HEK293 (cell line): ENCODE data around the gene RSL1D1.

ENCODE experiments used
- CTCF ChIA-PET: fragments of 350-600 bp; formaldehyde crosslinking; extraction: SDS; loops from one replicate; lab custom pipeline; 2021; ENCODE audit warnings: antibody characterized with exemption; lab: Yijun Ruan, JAX
- POLR2A ChIA-PET: fragments of 300-600 bp; formaldehyde crosslinking; extraction: SDS; loops from one replicate; lab custom pipeline; 2020; ENCODE audit warnings: antibody characterized with exemption, inconsistent platforms; lab: Yijun Ruan, JAX
- H3K27ac ChIP-seq: fragments of 200-500 bp; sonication (Bioruptor generic); 2 replicates; pipeline ENCODE4 v1.5.1; 2014; ENCODE audit warnings: low read depth, low read length, control low read depth, inconsistent platforms; ENCODE audit errors: extremely low read depth
- H3K36me3 ChIP-seq, 2 experiments: fragments of 200-500 bp in 1 of 2; sonication (Bioruptor generic) in 1 of 2; 1 replicate in 1 of 2; 2 replicates in 1 of 2; pipeline ENCODE4 v1.5.1; 2014 to 2017; ENCODE audit warnings: inconsistent platforms in 2 of 2, low read length in 2 of 2; ENCODE audit not compliant: control insufficient read depth in 2 of 2, insufficient read depth in 1 of 2
- H3K4me1 ChIP-seq: fragments of 200-500 bp; sonication (Bioruptor generic); 2 replicates; pipeline ENCODE4 v1.5.1; 2014; ENCODE audit warnings: mild to moderate bottlenecking, low read length, inconsistent platforms; ENCODE audit not compliant: control insufficient read depth, insufficient read depth
- H3K4me3 ChIP-seq: 2 replicates; pipeline ENCODE4 v1.5.1; 2011; ENCODE audit warnings: low read depth, mild to moderate bottlenecking, control low read depth, low read length, moderate library complexity
- H3K9me3 ChIP-seq: fragments of 200-500 bp; sonication (Bioruptor generic); 2 replicates; pipeline ENCODE4 v1.5.1; 2014; ENCODE audit warnings: low read depth, low read length, inconsistent platforms; ENCODE audit not compliant: control insufficient read depth, insufficient read depth
- CTCF ChIP-seq: fragments of 450-650 bp; formaldehyde crosslinking; IDR thresholded peaks from 2 replicates; pipeline ENCODE4 v1.5.1; 2016; ENCODE audit warnings: missing biosample characterization, missing genetic modification characterization
- EGR2 ChIP-seq: fragments of 450-650 bp; formaldehyde crosslinking; IDR thresholded peaks from 2 replicates; pipeline ENCODE4 v1.5.1; 2016; ENCODE audit warnings: low read depth, missing biosample characterization, missing genetic modification characterization
- HIC1 ChIP-seq: fragments of 450-650 bp; formaldehyde crosslinking; IDR thresholded peaks from 2 replicates; pipeline ENCODE4 v1.5.1; 2016; ENCODE audit warnings: missing biosample characterization, missing genetic modification characterization
- KLF10 ChIP-seq: fragments of 450-650 bp; IDR thresholded peaks from 2 replicates; pipeline ENCODE4 v1.5.1; 2018; ENCODE audit warnings: missing biosample characterization, mild to moderate bottlenecking, missing genetic modification characterization
- MZF1 ChIP-seq: fragments of 450-650 bp; formaldehyde crosslinking; IDR thresholded peaks from 2 replicates; pipeline ENCODE4 v1.5.1; 2017; ENCODE audit warnings: missing biosample characterization, missing genetic modification characterization, borderline replicate concordance
- OSR2 ChIP-seq: fragments of 450-650 bp; formaldehyde crosslinking; IDR thresholded peaks from 2 replicates; pipeline ENCODE4 v1.5.1; 2016; ENCODE audit warnings: missing biosample characterization, missing genetic modification characterization
- OVOL3 ChIP-seq: fragments of 450-650 bp; formaldehyde crosslinking; IDR thresholded peaks from 2 replicates; pipeline ENCODE4 v1.5.1; 2016; ENCODE audit warnings: missing biosample characterization, missing genetic modification characterization
- PRDM6 ChIP-seq: fragments of 450-650 bp; formaldehyde crosslinking; IDR thresholded peaks from 2 replicates; pipeline ENCODE4 v1.5.1; 2017; ENCODE audit warnings: missing biosample characterization, missing genetic modification characterization
- SCRT2 ChIP-seq: fragments of 450-650 bp; formaldehyde crosslinking; IDR thresholded peaks from 2 replicates; pipeline ENCODE4 v1.5.1; 2016; ENCODE audit warnings: missing biosample characterization, missing genetic modification characterization
- SETDB1 ChIP-seq: IDR thresholded peaks from one replicate; pipeline ENCODE4 v1.6.1; 2017; ENCODE audit warnings: mild to moderate bottlenecking, low read length, moderate library complexity, mixed read lengths; ENCODE audit not compliant: insufficient read length
- TRIM28 ChIP-seq: IDR thresholded peaks from 2 replicates; pipeline ENCODE4 v1.6.1; 2011; ENCODE audit warnings: low read length, control low read depth, borderline replicate concordance
- YY2 ChIP-seq: fragments of 450-650 bp; formaldehyde crosslinking; IDR thresholded peaks from 2 replicates; pipeline ENCODE4 v1.5.1; 2016; ENCODE audit warnings: missing biosample characterization, missing genetic modification characterization
- ZBTB48 ChIP-seq: fragments of 450-650 bp; formaldehyde crosslinking; IDR thresholded peaks from 2 replicates; pipeline ENCODE4 v1.5.1; 2016; ENCODE audit warnings: missing biosample characterization, missing genetic modification characterization
- ZFP3 ChIP-seq: fragments of 450-650 bp; formaldehyde crosslinking; IDR thresholded peaks from 2 replicates; pipeline ENCODE4 v1.5.1; 2016; ENCODE audit warnings: low read depth, missing biosample characterization, missing genetic modification characterization
- ZNF112 ChIP-seq: fragments of 450-650 bp; formaldehyde crosslinking; IDR thresholded peaks from 2 replicates; pipeline ENCODE4 v1.5.0; 2017; ENCODE audit warnings: missing biosample characterization, missing genetic modification characterization
- ZNF114 ChIP-seq: fragments of 450-650 bp; formaldehyde crosslinking; IDR thresholded peaks from 2 replicates; pipeline ENCODE4 v1.5.0; 2017; ENCODE audit warnings: missing biosample characterization, missing genetic modification characterization
- ZNF138 ChIP-seq: fragments of 450-650 bp; formaldehyde crosslinking; IDR thresholded peaks from 2 replicates; pipeline ENCODE4 v1.5.1; 2016; ENCODE audit warnings: missing biosample characterization, missing genetic modification characterization, borderline replicate concordance
- ZNF169 ChIP-seq: fragments of 450-650 bp; formaldehyde crosslinking; IDR thresholded peaks from 2 replicates; pipeline ENCODE4 v1.5.1; 2016; ENCODE audit warnings: missing biosample characterization, missing genetic modification characterization
- ZNF19 ChIP-seq: fragments of 450-650 bp; formaldehyde crosslinking; IDR thresholded peaks from 2 replicates; pipeline ENCODE4; 2016; ENCODE audit warnings: missing biosample characterization, missing genetic modification characterization, low read depth
- ZNF362 ChIP-seq: fragments of 450-650 bp; formaldehyde crosslinking; IDR thresholded peaks from 2 replicates; pipeline ENCODE4 v1.5.1; 2016; ENCODE audit warnings: missing biosample characterization, missing genetic modification characterization
- ZNF501 ChIP-seq: fragments of 450-650 bp; formaldehyde crosslinking; IDR thresholded peaks from 2 replicates; pipeline ENCODE4 v1.5.1; 2016; ENCODE audit warnings: missing biosample characterization, missing genetic modification characterization
- ZNF510 ChIP-seq: fragments of 450-650 bp; formaldehyde crosslinking; IDR thresholded peaks from 2 replicates; pipeline ENCODE4 v1.5.1; 2018; ENCODE audit warnings: mild to moderate bottlenecking, missing genetic modification characterization, missing biosample characterization; ENCODE audit not compliant: insufficient replicate concordance
- ZNF768 ChIP-seq: fragments of 450-650 bp; formaldehyde crosslinking; IDR thresholded peaks from 2 replicates; pipeline ENCODE4 v1.5.1; 2018; ENCODE audit warnings: missing biosample characterization, mild to moderate bottlenecking, missing genetic modification characterization
- ZNF777 ChIP-seq: fragments of 450-650 bp; formaldehyde crosslinking; IDR thresholded peaks from 2 replicates; pipeline ENCODE4 v1.5.1; 2017; ENCODE audit warnings: missing biosample characterization, missing genetic modification characterization, borderline replicate concordance

RSL1D1 gene

GRCh38 chr16:11844499-11844898 lies 6.8 kb downstream of the RSL1D1 start:
- ChIA-PET POLR2A (interaction anchor here (1.8 kb wide), 1 partner anchor 8 kb away, joined by 5 read pairs; no protein-coding TSS in a partner anchor), CTCF (interaction anchor here (0.7 kb wide), 1 partner anchor 247 kb away, joined by 3 read pairs; no protein-coding TSS in a partner anchor)
- Histone ChIP-seq H3K4me3 (no peak overlapping the region), H3K9me3 (no peaks in the 10 kb centered on the region), H3K36me3 (peaks cover 79 to 94% of the 10 kb centered on the region in 2 experiments), H3K27ac (no peak overlapping the region), H3K4me1 (no peaks in the 10 kb centered on the region)
- TF ChIP-seq ZNF169 (tag by site-specific recombination): no peak
- no peak for TF ChIP-seq OSR2
- no peak for TF ChIP-seq EGR2 (tag by site-specific recombination)
- TF ChIP-seq SETDB1: no peak
- no peak for TF ChIP-seq ZNF112
- no peak for TF ChIP-seq ZNF19 (tag by site-specific recombination)
- no peak for TF ChIP-seq ZFP3 (tag by site-specific recombination)
- TF ChIP-seq PRDM6 (tag by site-specific recombination): no peak
- TF ChIP-seq MZF1 (tag by site-specific recombination): no peak
- no peak for TF ChIP-seq ZBTB48
- TF ChIP-seq TRIM28: no peak
- TF ChIP-seq CTCF (tag by site-specific recombination): no peak
- no peak for TF ChIP-seq ZNF362 (tag by site-specific recombination)
- TF ChIP-seq ZNF114 (tag by site-specific recombination): no peak
- no peak for TF ChIP-seq ZNF510 (tag by site-specific recombination)

- POLR2A ChIA-PET: interaction anchor here (0.6 kb wide), 1 partner anchor 1536 kb away, joined by 4 read pairs; no protein-coding TSS in a partner anchor
- TF ChIP-seq OVOL3 (tag by site-specific recombination) (no peak), SCRT2 (no peak), ZNF501 (no peak), ZNF138 (tag by site-specific recombination) (no peak), KLF10 (tag by site-specific recombination) (no peak), HIC1 (tag by site-specific recombination) (no peak), YY2 (no peak), ZNF768 (no peak), ZNF777 (tag by site-specific recombination) (no peak)
- CTCF ChIA-PET: interaction anchor here (0.6 kb wide), 1 partner anchor 19 kb away, joined by 3 read pairs; no protein-coding TSS in a partner anchor
- Histone ChIP-seq H3K4me1 (no peaks in the 10 kb centered on the region), H3K27ac (no peak overlapping the region), H3K36me3 (peaks cover 79 to 94% of the 10 kb centered on the region in 2 experiments), H3K4me3 (no peak overlapping the region), H3K9me3 (no peaks in the 10 kb centered on the region)
These were observed 7.5 kb downstream of the RSL1D1 start for GRCh38 chr16:11843861-11844260.
